GM12875 (cell line): ENCODE measurements around the gene RNASEH2A.

Experiments
- H3K4me3 ChIP-seq: one replicate; pipeline ENCODE4 v1.5.1; 2011; ENCODE audit warnings: low read depth, low read length, control low read depth
- CTCF ChIP-seq: IDR thresholded peaks from 2 replicates; pipeline ENCODE4 v1.5.1; 2011; ENCODE audit warnings: low read depth, mild to moderate bottlenecking, control low read depth, inconsistent platforms, low read length, moderate library complexity, borderline replicate concordance; ENCODE audit not compliant: insufficient read depth

Gene RNASEH2A

GRCh38 chr19:12836529-12836863 is 30.1 kb downstream of the RNASEH2A start:
- H3K4me3 ChIP-seq, result no peak overlapping the region
- TF ChIP-seq CTCF, result no peak

- TF ChIP-seq CTCF, result no peak
- H3K4me3 ChIP-seq, result no peak overlapping the region
These were observed 30.8 kb downstream of the RNASEH2A start for GRCh38 chr19:12837225-12837624.

- peak; percentile 71 for TF ChIP-seq CTCF
- no peak within 1 kb of the TSS for H3K4me3 ChIP-seq
These were observed 31.9 kb downstream of the RNASEH2A start, which contains the start of gene MAST1 for GRCh38 chr19:12838182-12838885. MAST1 (plus strand) TSS chr19:12838515; CDS start chr19:12838573, 58 bp downstream.

- no peak for TF ChIP-seq CTCF
- no peak overlapping the region for H3K4me3 ChIP-seq
These were observed 32.7 kb downstream of the RNASEH2A start for GRCh38 chr19:12838886-12839756.

- TF ChIP-seq CTCF, result no peak
- H3K4me3 ChIP-seq, result no peak overlapping the region
These were observed 34.0 kb downstream of the RNASEH2A start for GRCh38 chr19:12840091-12841079.

- TF ChIP-seq CTCF, result no peak
- no peak overlapping the region for H3K4me3 ChIP-seq
These were observed 34.7 kb downstream of the RNASEH2A start for GRCh38 chr19:12841094-12841493.
